NCI-H82 treated with DMSO at 0.1 percent for 48 hours (cell line): ENCODE data around the gene CABP1.

Source experiments
- DNase-seq: peaks from one replicate; lab custom pipeline; 2025; ENCODE audit not compliant: unreplicated experiment; lab: John Stamatoyannopoulos, UW

CABP1 gene

GRCh38 chr12:120690083-120690450 lies 49.6 kb downstream of the CABP1 start:
- no peak for DNase-seq

GRCh38 chr12:120690978-120691377 lies 50.6 kb downstream of the CABP1 start:
- no peak for DNase-seq

DNA sequence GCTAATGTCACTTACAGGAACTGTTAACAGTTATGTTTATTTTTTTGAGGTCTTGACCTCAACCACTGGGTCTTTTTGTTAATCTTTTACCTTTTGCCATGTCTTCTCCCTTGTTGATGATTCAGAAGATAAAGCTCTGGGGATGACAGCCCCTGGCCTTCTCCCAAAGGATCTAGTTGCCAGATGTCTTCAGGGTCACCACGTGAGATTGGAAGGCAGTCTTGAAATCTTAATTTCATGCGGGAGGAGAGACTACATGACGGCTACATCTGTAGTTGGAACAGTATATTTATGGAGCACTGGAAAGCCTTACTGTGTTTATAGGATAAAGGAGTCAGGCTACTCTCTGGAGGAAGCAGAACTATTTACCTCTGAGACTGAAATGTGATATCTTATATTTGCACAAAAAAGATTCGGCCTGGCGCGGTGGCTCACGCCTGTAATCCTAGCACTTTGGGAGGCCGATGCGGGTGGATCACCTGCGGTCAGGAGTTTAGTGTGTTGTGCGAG lies 52.2 kb downstream of the CABP1 start:
- DNase-seq, result no peak

- no peak for DNase-seq
Measured at GRCh38 chr12:120693848-120694247, 53.4 kb downstream of the CABP1 start.

GRCh38 chr12:120696626-120697025 lies 56.2 kb downstream of the CABP1 start:
- no peak for DNase-seq

GRCh38 chr12:120697344-120697743 lies 56.9 kb downstream of the CABP1 start:
- DNase-seq, result no peak

GRCh38 chr12:120698665-120699064 lies 58.2 kb downstream of the CABP1 start:
- DNase-seq, result no peak

DNA sequence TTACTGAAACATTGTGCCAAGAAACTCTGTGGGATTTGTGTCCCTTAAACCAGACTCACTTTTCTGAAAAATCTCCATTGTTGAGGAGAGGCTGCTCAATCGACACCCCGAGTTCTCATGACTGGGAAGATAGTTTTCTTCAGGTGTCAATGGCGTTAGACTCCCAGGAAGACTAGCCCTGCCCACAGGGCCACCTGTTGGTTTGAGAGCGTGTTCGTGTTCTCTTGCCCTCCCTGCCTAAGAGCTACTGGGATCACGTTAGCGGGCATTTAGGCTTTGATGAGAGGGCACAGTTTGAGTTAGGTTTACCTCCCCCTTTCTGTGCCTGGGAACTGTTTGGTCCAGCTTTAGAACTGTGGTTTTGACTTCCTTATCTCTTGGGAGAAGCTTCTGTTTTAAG lies 59.1 kb downstream of the CABP1 start:
- DNase-seq, result no peak

- no peak for DNase-seq
Measured at GRCh38 chr12:120700886-120701285, 60.5 kb downstream of the CABP1 start.

- DNase-seq, result no peak
Measured at GRCh38 chr12:120702637-120703036, 62.2 kb downstream of the CABP1 start.

DNA sequence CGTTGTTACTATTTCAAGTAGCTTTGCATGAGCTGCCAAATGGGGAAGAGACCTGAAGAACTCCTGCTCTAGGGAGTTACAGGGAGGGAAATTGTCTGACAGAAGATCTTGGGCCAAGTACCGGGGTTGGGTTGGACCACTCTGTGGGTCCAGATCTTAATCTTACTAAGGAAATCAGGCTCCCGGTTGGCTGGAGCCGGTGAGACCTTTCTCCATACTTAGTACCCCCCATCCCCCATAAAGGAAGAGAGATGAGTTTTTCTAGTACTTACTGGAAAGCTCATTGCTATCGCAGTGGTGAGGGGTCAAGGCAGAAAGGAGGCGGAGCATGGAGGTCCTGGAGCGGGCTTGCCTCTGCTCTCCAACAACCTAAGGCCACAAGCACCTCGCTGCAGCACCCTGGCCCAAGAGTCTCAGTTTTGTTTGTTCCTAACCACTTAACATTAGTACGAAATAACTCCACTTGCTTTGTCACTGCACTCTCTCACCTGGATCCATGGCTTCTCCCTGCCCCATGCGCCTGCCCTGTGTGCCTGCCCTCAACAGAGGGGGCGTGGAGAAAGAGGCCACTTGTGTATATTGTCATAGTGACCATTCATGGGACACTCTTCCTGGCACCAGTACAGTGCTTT lies 63.0 kb downstream of the CABP1 start:
- DNase-seq, result no peak

DNA sequence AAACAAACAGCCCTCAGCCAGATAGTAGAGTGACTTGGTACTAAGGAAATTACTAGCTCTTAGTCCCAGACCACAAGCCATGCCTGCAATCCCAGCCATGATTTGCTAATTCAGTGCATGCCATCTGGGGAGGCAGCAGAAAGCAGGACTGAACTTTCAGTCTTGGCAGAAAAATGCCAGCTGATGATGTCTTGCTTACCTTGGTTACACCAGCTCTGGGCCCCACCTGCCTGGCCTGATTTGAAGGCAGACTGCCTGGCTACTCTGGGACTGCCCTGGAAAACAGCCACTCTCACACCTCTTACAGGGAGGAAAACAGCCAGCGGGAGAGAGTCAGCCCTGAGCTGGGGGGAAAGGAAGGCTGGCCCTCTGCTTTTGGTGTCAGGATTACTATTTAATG lies 65.2 kb downstream of the CABP1 start:
- DNase-seq, result no peak

DNA sequence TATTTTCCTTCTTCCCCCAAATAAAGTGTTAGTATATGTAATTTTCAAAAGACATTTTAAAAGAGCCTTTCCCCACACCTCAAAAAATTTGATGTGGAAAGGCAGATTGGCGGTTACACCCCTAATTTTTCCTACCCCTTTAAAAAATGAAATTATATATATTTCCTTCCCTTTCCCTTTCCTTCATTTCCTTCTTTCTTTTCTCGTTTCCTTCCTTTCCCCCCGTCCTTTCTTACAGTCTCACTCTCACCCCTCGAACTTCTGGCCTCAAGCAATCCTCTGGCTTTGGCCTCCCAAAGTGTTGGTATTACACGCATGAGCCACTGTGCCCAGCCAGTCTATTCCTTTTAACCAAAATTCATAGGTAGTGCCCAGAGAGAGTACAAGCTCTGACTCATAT lies 65.6 kb downstream of the CABP1 start:
- DNase-seq, result no peak

DNA sequence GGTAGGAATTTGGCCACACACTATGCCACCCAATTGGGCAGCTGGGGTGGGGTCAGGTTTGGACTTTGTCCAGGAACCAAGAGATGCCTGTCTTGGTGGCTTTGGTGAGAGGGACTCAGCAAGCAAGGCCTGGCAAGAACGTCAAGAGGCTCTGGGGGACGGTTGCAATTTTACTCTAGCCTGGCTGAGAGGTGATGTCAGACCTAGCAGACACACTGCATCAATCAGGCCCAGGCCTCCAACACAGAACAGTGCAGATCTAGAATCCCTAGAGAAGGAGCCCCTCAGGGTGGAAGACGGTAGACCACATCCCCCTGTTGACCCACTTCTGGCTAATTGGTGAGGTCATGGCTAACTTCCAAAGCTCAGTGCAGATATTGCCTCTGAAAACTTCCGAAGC lies 68.2 kb downstream of the CABP1 start:
- DNase-seq, result no peak

DNA sequence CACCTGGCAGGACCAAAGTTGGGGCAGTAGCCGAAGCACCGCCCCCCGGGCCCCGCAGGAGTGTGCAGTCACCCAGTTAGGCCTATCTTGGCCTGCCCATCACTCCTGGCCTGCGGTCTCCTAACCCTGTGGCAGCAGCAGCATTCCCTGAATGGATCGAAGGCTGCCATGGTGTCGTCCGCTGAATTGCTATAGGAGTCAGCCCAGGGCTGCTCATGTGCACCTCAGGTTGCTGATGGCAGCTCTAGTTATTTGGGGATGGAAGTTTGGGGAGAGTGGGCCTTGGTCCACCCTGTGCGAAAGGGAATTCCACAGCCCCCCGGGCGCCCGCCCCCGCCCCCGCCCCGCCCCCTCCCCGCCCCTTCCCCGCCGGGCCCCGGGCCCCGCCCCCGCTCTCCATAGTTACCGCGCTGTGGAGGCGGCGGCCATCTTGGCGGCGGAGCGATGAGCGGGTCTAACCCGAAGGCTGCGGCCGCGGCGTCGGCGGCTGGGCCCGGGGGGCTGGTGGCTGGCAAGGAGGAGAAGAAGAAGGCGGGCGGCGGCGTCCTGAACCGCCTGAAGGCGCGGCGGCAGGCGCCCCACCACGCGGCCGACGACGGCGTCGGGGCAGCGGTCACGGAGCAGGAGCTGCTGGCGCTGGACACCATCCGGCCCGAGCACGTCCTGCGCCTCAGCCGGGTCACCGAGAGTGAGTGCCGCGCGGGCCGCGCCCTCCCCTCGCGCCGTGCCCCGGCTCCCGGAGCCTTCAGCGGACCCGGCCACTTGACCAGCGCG lies 69.8 kb downstream of the CABP1 start, which contains the start of gene UNC119B:
Gene UNC119B (plus strand): TSS at position 428 of the 774 bp plus-strand sequence. CDS start 17 bp downstream, at position 445.
- DNase-seq, result peak; percentile 20

- DNase-seq, result no peak
Measured at GRCh38 chr12:120710805-120711296, 70.4 kb downstream of the CABP1 start.

- no peak for DNase-seq
Measured at GRCh38 chr12:120711411-120711810, 71.0 kb downstream of the CABP1 start.

- no peak for DNase-seq
Measured at GRCh38 chr12:120712610-120713009, 72.2 kb downstream of the CABP1 start.

DNA sequence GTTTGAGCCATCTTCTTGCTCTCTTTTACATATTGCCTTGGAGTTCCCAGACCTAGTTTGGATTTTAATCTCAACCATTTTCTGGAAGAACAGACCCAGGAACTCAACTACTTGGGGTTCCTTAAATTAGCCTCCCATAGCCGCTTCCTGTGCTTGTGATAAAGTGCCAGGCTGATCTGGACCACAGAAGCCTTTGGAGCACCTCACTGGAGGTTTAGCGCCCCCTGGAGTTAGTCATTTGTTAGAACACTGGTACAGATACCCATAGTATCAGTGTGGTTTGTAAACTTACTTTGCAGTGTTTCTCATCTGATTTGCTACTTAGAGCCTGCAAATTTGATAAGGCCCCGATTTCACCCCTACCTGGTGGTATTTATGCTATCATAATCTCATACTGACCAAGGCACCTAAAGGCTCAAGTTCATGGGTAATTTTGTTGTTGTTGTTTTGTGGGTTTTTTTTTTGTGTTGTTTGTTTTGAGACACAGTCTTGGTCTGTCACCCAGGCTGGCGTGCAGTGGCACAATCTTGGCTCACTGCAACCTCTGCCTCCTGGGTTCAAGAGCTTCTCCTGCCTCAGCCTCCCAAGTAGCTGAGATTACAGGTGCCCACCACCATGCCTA lies 73.5 kb downstream of the CABP1 start:
- peak; percentile 63 for DNase-seq
